ENCODE data around the gene IL17REL. TPM values are rescaled to one million over a fixed set of nuclear protein-coding genes. Genes with fewer than 3 reads are reported as not detected.
A peak's percentile ranks its signal among the peaks of the same experiment; 100 is the strongest.

The IL17REL gene
- total and polyA plus RNA-seq, 4 donors = 0.22 to 0.96 (median 0.38) TPM

- Histone ChIP-seq H3K4me1 (ENCODE audit: control insufficient read depth, insufficient read depth, low read length) (peaks cover 16% of the 10 kb centered on the region), H3K27me3 (ENCODE audit: control insufficient read depth, insufficient read depth, low read length) (peaks cover 27% of the 10 kb centered on the region), H3K9me3 (ENCODE audit: control insufficient read depth, insufficient read depth, low read length) (no peaks in the 10 kb centered on the region), H3K4me3 (ENCODE audit: low read depth, low read length) (no peak overlapping the region), H3K36me3 (ENCODE audit: control insufficient read depth, insufficient read depth, low read length) (no peaks in the 10 kb centered on the region), H3K27ac (ENCODE audit: low read depth, low read length) (no peak overlapping the region)
- DNase-seq (ENCODE audit: low read depth in 4 of 6, low spot score in 6 of 6) = no peak
- WGBS (ENCODE audit: insufficient coverage) = no CpG with 5 or more reads among the region's 3 CpGs
Observed at GRCh38 chr22:50007057-50007511, 5.5 kb downstream of the IL17REL start.

GRCh38 chr22:50004918-50005317 lies 7.6 kb downstream of the IL17REL start:
- peaks cover 9% of the 10 kb centered on the region for H3K4me1 ChIP-seq (ENCODE audit: control insufficient read depth, insufficient read depth, low read length)
- H3K4me3 ChIP-seq (ENCODE audit: low read depth, low read length) = no peak overlapping the region
- WGBS (ENCODE audit: insufficient coverage) = 90% methylated on average over 3 of the region's 4 CpGs
- no peaks in the 10 kb centered on the region for H3K9me3 ChIP-seq (ENCODE audit: control insufficient read depth, insufficient read depth, low read length)
- H3K36me3 ChIP-seq (ENCODE audit: control insufficient read depth, insufficient read depth, low read length) = no peaks in the 10 kb centered on the region
- DNase-seq (ENCODE audit: low read depth in 4 of 6, low spot score in 6 of 6) = no peak
- H3K27ac ChIP-seq (ENCODE audit: low read depth, low read length) = no peak overlapping the region
- peaks cover 15% of the 10 kb centered on the region for H3K27me3 ChIP-seq (ENCODE audit: control insufficient read depth, insufficient read depth, low read length)

- Histone ChIP-seq H3K4me3 (ENCODE audit: low read depth, low read length) (no peak overlapping the region), H3K9me3 (ENCODE audit: control insufficient read depth, insufficient read depth, low read length) (no peaks in the 10 kb centered on the region), H3K4me1 (ENCODE audit: control insufficient read depth, insufficient read depth, low read length) (peaks cover 11% of the 10 kb centered on the region), H3K27ac (ENCODE audit: low read depth, low read length) (no peak overlapping the region), H3K27me3 (ENCODE audit: control insufficient read depth, insufficient read depth, low read length) (peaks cover 12% of the 10 kb centered on the region), H3K36me3 (ENCODE audit: control insufficient read depth, insufficient read depth, low read length) (peaks cover 2% of the 10 kb centered on the region)
- 69% methylated on average over 7 of the region's 7 CpGs for WGBS (ENCODE audit: insufficient coverage)
- DNase-seq (ENCODE audit: low read depth in 4 of 6, low spot score in 6 of 6) = no peak
Observed at GRCh38 chr22:50002791-50003190, 9.8 kb downstream of the IL17REL start.

GRCh38 chr22:50001388-50002231 lies 11.0 kb downstream of the IL17REL start:
- Histone ChIP-seq H3K27me3 (ENCODE audit: control insufficient read depth, insufficient read depth, low read length) (peaks cover 12% of the 10 kb centered on the region), H3K4me3 (ENCODE audit: low read depth, low read length) (no peak overlapping the region), H3K9me3 (ENCODE audit: control insufficient read depth, insufficient read depth, low read length) (no peaks in the 10 kb centered on the region), H3K27ac (ENCODE audit: low read depth, low read length) (no peak overlapping the region), H3K36me3 (ENCODE audit: control insufficient read depth, insufficient read depth, low read length) (peaks cover 2% of the 10 kb centered on the region), H3K4me1 (ENCODE audit: control insufficient read depth, insufficient read depth, low read length) (peaks cover 11% of the 10 kb centered on the region)
- WGBS (ENCODE audit: insufficient coverage) = 65% methylated on average over 16 of the region's 16 CpGs
- peak in 1 of 6 donors; percentile 30 for DNase-seq (ENCODE audit: low read depth in 4 of 6, low spot score in 6 of 6)

DNA sequence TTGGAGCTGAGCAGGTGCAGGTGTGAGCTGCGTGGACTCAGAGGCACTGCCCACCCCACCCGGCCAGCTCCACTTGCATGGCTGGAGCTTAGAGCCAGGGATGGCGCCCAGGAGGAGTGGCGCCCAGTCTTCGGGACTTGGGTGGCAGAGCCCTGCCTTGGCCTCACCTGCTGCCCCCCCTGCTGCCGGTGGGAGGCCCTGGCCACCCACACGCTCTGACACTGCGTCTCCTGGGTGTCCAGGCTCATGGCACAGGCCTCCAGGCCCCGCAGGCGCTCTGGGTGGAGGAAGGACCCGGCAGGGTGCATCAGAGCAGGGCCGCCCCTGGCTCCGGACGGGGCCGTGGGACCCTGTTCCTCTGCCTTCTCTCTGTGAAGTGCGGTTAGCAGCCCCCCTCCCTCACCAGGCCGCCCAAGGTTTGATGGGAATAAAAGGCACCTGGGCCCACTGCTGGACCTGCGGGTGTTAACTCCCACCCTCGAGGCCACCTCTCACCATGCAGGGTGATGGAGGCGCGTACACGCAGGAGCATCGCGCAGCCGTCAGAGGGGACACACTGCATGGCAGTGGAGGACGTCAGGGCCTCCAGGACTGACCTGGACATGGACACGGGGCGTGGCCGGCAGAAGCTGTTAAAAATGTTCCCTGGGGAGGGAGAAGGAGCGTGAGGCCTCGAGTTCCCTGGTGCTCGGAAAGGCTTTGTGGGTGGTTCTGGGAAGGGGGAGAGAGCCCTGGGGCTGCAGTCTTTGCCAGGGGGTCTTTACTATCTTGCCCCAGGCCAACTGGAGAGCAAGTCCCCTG lies 11.8 kb downstream of the IL17REL start:
- peaks cover 12% of the 10 kb centered on the region for H3K27me3 ChIP-seq (ENCODE audit: control insufficient read depth, insufficient read depth, low read length)

DNA sequence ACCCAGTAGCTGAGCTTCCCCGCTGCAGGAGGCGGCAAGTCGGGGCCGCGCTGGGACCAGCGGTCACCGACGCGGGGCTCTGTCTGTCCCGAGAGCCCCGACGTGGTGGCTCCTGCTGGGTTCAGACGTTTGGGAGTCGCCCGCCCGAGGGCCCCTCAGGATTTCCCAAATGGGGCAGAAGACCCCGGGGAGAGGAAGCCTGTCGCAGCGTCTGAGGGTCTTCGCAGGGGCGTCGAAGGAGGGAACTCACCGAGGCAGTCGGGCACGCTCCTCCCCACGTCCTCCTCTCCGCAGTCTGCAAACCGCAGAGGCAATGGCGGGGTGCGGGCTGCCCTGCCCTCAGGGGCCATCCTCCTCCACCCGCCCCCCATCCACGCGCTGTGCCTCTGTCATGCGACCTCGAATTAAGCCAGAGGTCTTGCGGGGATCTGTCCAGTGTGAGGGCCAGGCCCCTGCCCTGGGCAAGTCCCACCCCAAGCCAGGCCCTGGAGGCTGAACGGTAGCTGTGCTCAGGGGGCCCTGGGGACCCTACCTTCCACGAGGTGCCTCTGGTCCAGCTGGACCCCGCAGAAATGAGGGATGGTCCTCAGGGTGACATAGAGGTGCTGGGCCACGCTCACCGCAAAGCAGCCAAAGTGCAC lies 12.5 kb downstream of the IL17REL start:
- Histone ChIP-seq H3K27ac (ENCODE audit: low read depth, low read length) (no peak overlapping the region), H3K4me3 (ENCODE audit: low read depth, low read length) (no peak overlapping the region), H3K4me1 (ENCODE audit: control insufficient read depth, insufficient read depth, low read length) (peaks cover 11% of the 10 kb centered on the region), H3K36me3 (ENCODE audit: control insufficient read depth, insufficient read depth, low read length) (peaks cover 2% of the 10 kb centered on the region), H3K27me3 (ENCODE audit: control insufficient read depth, insufficient read depth, low read length) (peaks cover 12% of the 10 kb centered on the region), H3K9me3 (ENCODE audit: control insufficient read depth, insufficient read depth, low read length) (no peaks in the 10 kb centered on the region)
- 27% methylated on average over 40 of the region's 41 CpGs for WGBS (ENCODE audit: insufficient coverage)
- no peak for DNase-seq (ENCODE audit: low read depth in 4 of 6, low spot score in 6 of 6)

More for the DNA sequence above, 11.8 kb downstream of the IL17REL start:
- Histone ChIP-seq H3K36me3 (ENCODE audit: control insufficient read depth, insufficient read depth, low read length) (peaks cover 2% of the 10 kb centered on the region), H3K27ac (ENCODE audit: low read depth, low read length) (no peak overlapping the region), H3K4me3 (ENCODE audit: low read depth, low read length) (no peak overlapping the region), H3K9me3 (ENCODE audit: control insufficient read depth, insufficient read depth, low read length) (no peaks in the 10 kb centered on the region), H3K4me1 (ENCODE audit: control insufficient read depth, insufficient read depth, low read length) (peaks cover 11% of the 10 kb centered on the region)
- no peak for DNase-seq (ENCODE audit: low read depth in 4 of 6, low spot score in 6 of 6)
- WGBS (ENCODE audit: insufficient coverage) = 90% methylated on average over 26 of the region's 32 CpGs

GRCh38 chr22:49999063-49999945 lies 13.3 kb downstream of the IL17REL start:
- no peak overlapping the region for H3K4me3 ChIP-seq (ENCODE audit: low read depth, low read length)
- peak in 1 of 6 donors; percentile 11 for DNase-seq (ENCODE audit: low read depth in 4 of 6, low spot score in 6 of 6)

GRCh38 chr22:49998718-49999062 lies 13.9 kb downstream of the IL17REL start:
- no peak overlapping the region for H3K4me3 ChIP-seq (ENCODE audit: low read depth, low read length)
- DNase-seq (ENCODE audit: low read depth in 4 of 6, low spot score in 6 of 6) = no peak
- 93% methylated on average over 14 of the region's 14 CpGs for WGBS (ENCODE audit: insufficient coverage)
- peaks cover 12% of the 10 kb centered on the region for H3K4me1 ChIP-seq (ENCODE audit: control insufficient read depth, insufficient read depth, low read length)
- no peaks in the 10 kb centered on the region for H3K9me3 ChIP-seq (ENCODE audit: control insufficient read depth, insufficient read depth, low read length)
- H3K36me3 ChIP-seq (ENCODE audit: control insufficient read depth, insufficient read depth, low read length) = peaks cover 5% of the 10 kb centered on the region
- H3K27ac ChIP-seq (ENCODE audit: low read depth, low read length) = no peak overlapping the region
- H3K27me3 ChIP-seq (ENCODE audit: control insufficient read depth, insufficient read depth, low read length) = peaks cover 12% of the 10 kb centered on the region

More at GRCh38 chr22:49999063-49999945, 13.3 kb downstream of the IL17REL start:
- Histone ChIP-seq H3K27me3 (ENCODE audit: control insufficient read depth, insufficient read depth, low read length) (peaks cover 12% of the 10 kb centered on the region), H3K36me3 (ENCODE audit: control insufficient read depth, insufficient read depth, low read length) (peaks cover 5% of the 10 kb centered on the region), H3K27ac (ENCODE audit: low read depth, low read length) (no peak overlapping the region), H3K9me3 (ENCODE audit: control insufficient read depth, insufficient read depth, low read length) (no peaks in the 10 kb centered on the region), H3K4me1 (ENCODE audit: control insufficient read depth, insufficient read depth, low read length) (peaks cover 11% of the 10 kb centered on the region)
- WGBS (ENCODE audit: insufficient coverage) = 10% methylated on average over 48 of the region's 70 CpGs

All from spinal cord (tissue), 10 donors.